Mammary epithelial cell (primary cell): ENCODE results near the gene PCDHB14.
"Not testable (repeated sequence)": the region's sequence is repeated elsewhere in the genome, so short reads cannot be mapped to it uniquely, and the experiment has no call there.

Source experiments
- EZH2 ChIP-seq: IDR thresholded peaks from 2 replicates; pipeline ENCODE4 v1.6.1; 2012; ENCODE audit warnings: low read length, inconsistent platforms, borderline replicate concordance
- TF ChIP-seq, protein P1 (sequence below), 2 donors: IDR thresholded peaks in 1 of 2; conservative IDR thresholded peaks in 1 of 2; 2 replicates each; pipeline ENCODE4 v1.5.1; 2011 to 2012; ENCODE audit warnings: inconsistent platforms in 2 of 2, low read length in 2 of 2, mild to moderate bottlenecking in 2 of 2, control low read depth in 1 of 2, low read depth in 1 of 2; ENCODE audit not compliant: insufficient read depth in 1 of 2; ENCODE audit errors: extremely low read depth in 1 of 2

DNA sequence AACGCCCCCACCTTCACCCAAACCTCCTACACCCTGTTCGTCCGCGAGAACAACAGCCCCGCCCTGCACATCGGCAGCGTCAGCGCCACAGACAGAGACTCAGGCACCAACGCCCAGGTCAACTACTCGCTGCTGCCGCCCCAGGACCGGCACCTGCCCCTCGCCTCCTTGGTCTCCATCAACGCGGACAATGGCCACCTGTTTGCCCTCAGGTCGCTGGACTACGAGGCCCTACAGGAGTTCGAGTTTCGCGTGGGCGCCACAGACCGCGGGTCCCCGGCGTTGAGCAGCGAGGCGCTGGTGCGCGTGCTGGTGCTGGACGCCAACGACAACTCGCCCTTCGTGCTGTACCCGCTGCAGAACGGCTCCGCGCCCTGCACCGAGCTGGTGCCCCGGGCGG lies 1.7 kb downstream of the PCDHB14 start:
- TF ChIP-seq, protein P1, sequence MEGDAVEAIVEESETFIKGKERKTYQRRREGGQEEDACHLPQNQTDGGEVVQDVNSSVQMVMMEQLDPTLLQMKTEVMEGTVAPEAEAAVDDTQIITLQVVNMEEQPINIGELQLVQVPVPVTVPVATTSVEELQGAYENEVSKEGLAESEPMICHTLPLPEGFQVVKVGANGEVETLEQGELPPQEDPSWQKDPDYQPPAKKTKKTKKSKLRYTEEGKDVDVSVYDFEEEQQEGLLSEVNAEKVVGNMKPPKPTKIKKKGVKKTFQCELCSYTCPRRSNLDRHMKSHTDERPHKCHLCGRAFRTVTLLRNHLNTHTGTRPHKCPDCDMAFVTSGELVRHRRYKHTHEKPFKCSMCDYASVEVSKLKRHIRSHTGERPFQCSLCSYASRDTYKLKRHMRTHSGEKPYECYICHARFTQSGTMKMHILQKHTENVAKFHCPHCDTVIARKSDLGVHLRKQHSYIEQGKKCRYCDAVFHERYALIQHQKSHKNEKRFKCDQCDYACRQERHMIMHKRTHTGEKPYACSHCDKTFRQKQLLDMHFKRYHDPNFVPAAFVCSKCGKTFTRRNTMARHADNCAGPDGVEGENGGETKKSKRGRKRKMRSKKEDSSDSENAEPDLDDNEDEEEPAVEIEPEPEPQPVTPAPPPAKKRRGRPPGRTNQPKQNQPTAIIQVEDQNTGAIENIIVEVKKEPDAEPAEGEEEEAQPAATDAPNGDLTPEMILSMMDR (conservative IDR thresholded peaks at IDR 0.05 in 1 of 2, IDR thresholded peaks at IDR 0.05 in 1 of 2; ENCODE audit: extremely low read depth in 1 of 2, insufficient read depth in 1 of 2, low read depth in 1 of 2, low read length in 2 of 2): not testable (repeated sequence)
- not testable (repeated sequence) for TF ChIP-seq EZH2
